ENCODE results near the gene IGSF23. TPM values are rescaled to one million over a fixed set of nuclear protein-coding genes. Genes with fewer than 3 reads are reported as not detected.

Gene IGSF23
- total RNA-seq, 3 donors from 2014 or later, result not detected

- Histone ChIP-seq H3K4me3 (no peak overlapping the region), H3K27ac (no peak overlapping the region), H3K36me3 (no peaks in the 10 kb centered on the region), H3K4me1 (no peaks in the 10 kb centered on the region), H3K9me3 (peaks cover 0 to 4% of the 10 kb centered on the region in 2 donors), H3K27me3 (peaks cover 0 to 4% of the 10 kb centered on the region in 2 donors)
- DNase-seq (ENCODE audit: low spot score in 2 of 2), result no peak
- TF ChIP-seq CTCF (IDR thresholded peaks at IDR 0.05), result no peak
- TF ChIP-seq POLR2AphosphoS5 (IDR thresholded peaks at IDR 0.05), result no peak
- TF ChIP-seq POLR2A (IDR thresholded peaks at IDR 0.05), result no peak
- intact Hi-C loops (cut with DNase I; ENCODE audit: low total_unique reads), result no loop called here
Observed at GRCh38 chr19:44575116-44575700, 38.2 kb upstream of the IGSF23 start.

DNA sequence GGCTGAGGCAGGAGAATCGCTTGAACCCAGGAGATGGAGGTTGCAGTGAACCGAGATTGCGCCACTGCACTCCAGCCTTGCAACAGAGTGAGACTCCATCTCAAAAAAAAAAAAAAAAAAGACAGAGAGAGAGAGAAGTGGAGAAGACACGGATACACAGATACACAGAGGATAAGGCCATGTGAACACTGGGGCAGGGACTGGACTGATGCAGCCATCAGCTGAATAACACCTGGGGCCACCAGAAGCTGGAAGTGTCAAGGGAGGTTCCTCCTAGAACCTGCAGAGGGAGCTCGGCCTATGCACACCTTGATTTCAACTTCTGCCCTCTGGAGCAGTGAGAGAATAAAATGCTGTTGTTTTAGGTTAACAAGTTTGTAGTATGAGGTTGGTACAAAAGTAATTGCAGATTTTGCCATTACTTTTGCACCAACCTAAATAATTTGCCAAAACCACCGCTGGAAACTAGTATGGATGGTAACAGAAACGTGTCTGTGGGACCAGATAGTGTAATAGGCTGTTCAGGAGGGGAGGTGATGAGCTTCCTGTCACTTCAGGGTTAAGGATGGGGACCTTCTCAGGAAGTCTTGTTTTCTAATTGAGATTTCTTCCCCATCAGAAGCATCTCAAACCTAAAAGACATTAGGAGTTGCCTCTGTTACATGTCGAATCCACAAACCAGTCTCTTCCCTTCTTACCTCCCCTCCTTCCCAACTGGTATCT lies 36.4 kb upstream of the IGSF23 start:
- TF ChIP-seq CTCF (IDR thresholded peaks at IDR 0.05) (peak in 2 of 3 donors; percentile 53 to 63), POLR2AphosphoS5 (IDR thresholded peaks at IDR 0.05) (no peak), POLR2A (IDR thresholded peaks at IDR 0.05) (no peak)
- Histone ChIP-seq H3K36me3 (no peaks in the 10 kb centered on the region), H3K27me3 (peaks cover 0 to 3% of the 10 kb centered on the region in 2 donors), H3K27ac (no peak overlapping the region), H3K9me3 (peaks cover 0 to 4% of the 10 kb centered on the region in 2 donors), H3K4me1 (no peaks in the 10 kb centered on the region), H3K4me3 (no peak overlapping the region)
- intact Hi-C loops (cut with DNase I; ENCODE audit: low total_unique reads), result no loop called here
- DNase-seq (ENCODE audit: low spot score in 2 of 2), result no peak

GRCh38 chr19:44577566-44577874 lies 35.8 kb upstream of the IGSF23 start:
- no peak overlapping the region for H3K27ac ChIP-seq
- TF ChIP-seq POLR2A (IDR thresholded peaks at IDR 0.05), result no peak
- no peak for TF ChIP-seq POLR2AphosphoS5 (IDR thresholded peaks at IDR 0.05)
- no peak for TF ChIP-seq CTCF (IDR thresholded peaks at IDR 0.05)
- H3K4me1 ChIP-seq, result no peaks in the 10 kb centered on the region
- H3K27me3 ChIP-seq, result peaks cover 0 to 6% of the 10 kb centered on the region in 2 donors
- no peak overlapping the region for H3K4me3 ChIP-seq
- intact Hi-C loops (cut with DNase I; ENCODE audit: low total_unique reads), result no loop called here
- DNase-seq (ENCODE audit: low spot score in 2 of 2), result no peak
- peaks cover 0 to 4% of the 10 kb centered on the region in 2 donors for H3K9me3 ChIP-seq
- no peaks in the 10 kb centered on the region for H3K36me3 ChIP-seq

DNA sequence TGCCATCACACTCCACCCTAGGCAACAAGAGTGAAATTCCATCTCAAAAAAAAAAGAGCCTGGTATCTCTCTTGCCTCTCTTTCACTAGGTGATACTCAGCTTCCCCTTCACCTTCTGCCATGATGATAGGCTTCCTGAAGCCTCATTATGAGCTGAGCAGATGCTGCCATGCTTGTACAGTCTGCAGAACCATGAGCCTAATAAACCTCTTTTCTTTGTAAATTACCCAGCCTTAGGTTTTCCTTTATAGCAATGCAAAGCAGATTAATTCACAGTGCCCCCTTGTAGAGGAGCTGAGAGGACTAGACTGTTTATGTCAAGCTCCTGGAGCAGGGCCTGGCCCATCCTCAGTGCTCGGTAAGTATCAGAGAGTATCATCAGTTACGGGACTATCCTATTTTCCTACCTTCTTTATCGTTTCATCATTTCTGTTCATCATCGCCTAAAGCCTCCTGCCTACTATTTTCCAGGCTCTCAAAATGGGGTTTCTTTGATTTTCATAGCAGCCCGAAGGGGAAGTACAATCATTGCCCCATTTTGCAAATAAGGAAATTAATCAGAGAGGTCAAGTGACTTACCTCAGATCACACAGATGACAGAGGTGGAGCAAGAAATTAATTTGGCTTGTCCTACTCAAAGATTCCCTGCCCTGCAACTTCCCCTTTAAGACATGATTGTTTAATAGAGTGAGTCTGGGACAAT lies 33.5 kb upstream of the IGSF23 start:
- DNase-seq (ENCODE audit: low spot score in 2 of 2), result no peak
- Histone ChIP-seq H3K27ac (no peak overlapping the region), H3K4me1 (no peaks in the 10 kb centered on the region), H3K27me3 (peaks cover 0 to 17% of the 10 kb centered on the region in 2 donors), H3K4me3 (no peak overlapping the region), H3K36me3 (no peaks in the 10 kb centered on the region), H3K9me3 (peaks cover 0 to 4% of the 10 kb centered on the region in 2 donors)
- no peak for TF ChIP-seq POLR2A (IDR thresholded peaks at IDR 0.05)
- TF ChIP-seq CTCF (IDR thresholded peaks at IDR 0.05), result no peak
- TF ChIP-seq POLR2AphosphoS5 (IDR thresholded peaks at IDR 0.05), result no peak
- intact Hi-C loops (cut with DNase I; ENCODE audit: low total_unique reads), result no loop called here

- H3K27me3 ChIP-seq, result peaks cover 0 to 17% of the 10 kb centered on the region in 2 donors
- H3K27ac ChIP-seq, result no peak overlapping the region
- no peak overlapping the region for H3K4me3 ChIP-seq
- DNase-seq (ENCODE audit: low spot score in 2 of 2), result no peak
- TF ChIP-seq POLR2A (IDR thresholded peaks at IDR 0.05) (no peak), POLR2AphosphoS5 (IDR thresholded peaks at IDR 0.05) (no peak), CTCF (IDR thresholded peaks at IDR 0.05) (no peak)
- H3K36me3 ChIP-seq, result no peaks in the 10 kb centered on the region
- H3K9me3 ChIP-seq, result peaks cover 0 to 4% of the 10 kb centered on the region in 2 donors
- H3K4me1 ChIP-seq, result no peaks in the 10 kb centered on the region
- intact Hi-C loops (cut with DNase I; ENCODE audit: low total_unique reads), result no loop called here
Observed at GRCh38 chr19:44580366-44580895, 32.9 kb upstream of the IGSF23 start.
